PC-3 (cell line): Measurements from ENCODE around the gene PPP6C. TPM values are rescaled to one million over a fixed set of nuclear protein-coding genes. Genes with fewer than 3 reads are reported as not detected.
"Not testable (repeated sequence)": the region's sequence is repeated elsewhere in the genome, so short reads cannot be mapped to it uniquely, and the experiment has no call there.

Experiments used
- ATAC-seq: fragments of 200-7000 bp; cut with Tn5 transposase; 2 replicates; pipeline ENCODE4 v1.9.1; 2020; ENCODE audit warnings: mild to moderate bottlenecking, moderate library complexity
- BruUV-seq: library from RNA; stranded (reverse); fragments of 400-500 nt; replicated peaks from 2 replicates; lab custom pipeline; 2021; lab: Mats Ljungman, UMichigan
- CTCF ChIA-PET: fragments of 300-600 bp; sonication (Branson Sonifier 250); formaldehyde crosslinking; loops from one replicate; lab custom pipeline; 2022; ENCODE audit warnings: antibody characterized with exemption; lab: Charles Lee
- POLR2A ChIA-PET: fragments of 300-600 bp; sonication (Branson Sonifier 250); formaldehyde crosslinking; loops from one replicate; lab custom pipeline; 2022; ENCODE audit warnings: antibody characterized with exemption; ENCODE audit not compliant: unreplicated experiment; lab: Charles Lee
- DNase-seq: peaks from one replicate; pipeline ENCODE4 v3.0.0-alpha.2; 2015
- H2AFZ ChIP-seq: fragments of 300-600 bp; sonication (generic); 2 replicates; pipeline ENCODE4 v1.6.0; 2016; ENCODE audit warnings: antibody characterized with exemption, low read length
- H3F3A ChIP-seq: fragments of 300-600 bp; sonication (generic); one replicate; pipeline ENCODE4 v1.6.0; 2017; ENCODE audit warnings: antibody characterized with exemption, low read length, control low read depth, mild to moderate bottlenecking; ENCODE audit not compliant: unreplicated experiment
- H3K27ac ChIP-seq: fragments of 300-600 bp; sonication (generic); 2 replicates; pipeline ENCODE4 v1.5.1; 2016; ENCODE audit warnings: mild to moderate bottlenecking, low read length
- H3K27me3 ChIP-seq: fragments of 300-600 bp; sonication (generic); 2 replicates; pipeline ENCODE4 v1.6.1; 2016; ENCODE audit warnings: low read length, mixed read lengths
- H3K36me3 ChIP-seq: fragments of 300-600 bp; sonication (generic); 2 replicates; pipeline ENCODE4 v1.6.1; 2016; ENCODE audit warnings: low read depth, mixed run types, low read length, mixed read lengths
- H3K4me1 ChIP-seq: fragments of 300-600 bp; sonication (generic); 2 replicates; pipeline ENCODE4 v1.5.1; 2016; ENCODE audit warnings: low read length; ENCODE audit not compliant: insufficient read depth
- H3K4me2 ChIP-seq: fragments of 300-600 bp; sonication (generic); 2 replicates; pipeline ENCODE4 v1.6.0; 2016; ENCODE audit warnings: low read length
- H3K4me3 ChIP-seq: fragments of 300-600 bp; sonication (generic); 2 replicates; pipeline ENCODE4 v1.5.1; 2016; ENCODE audit warnings: mild to moderate bottlenecking, low read length, mixed read lengths
- H3K79me2 ChIP-seq: fragments of 300-600 bp; sonication (generic); 2 replicates; pipeline ENCODE4 v1.6.1; 2017; ENCODE audit warnings: low read length, mixed read lengths
- H3K9ac ChIP-seq: fragments of 300-600 bp; sonication (generic); 2 replicates; pipeline ENCODE4 v1.6.0; 2016; ENCODE audit warnings: mild to moderate bottlenecking, low read length
- H3K9me2 ChIP-seq: fragments of 300-600 bp; sonication (generic); replicated peaks from 2 replicates; pipeline ENCODE4 v1.6.1; 2016; ENCODE audit warnings: mixed run types, low read length, mixed read lengths
- H3K9me3 ChIP-seq: fragments of 300-600 bp; sonication (generic); 2 replicates; pipeline ENCODE4 v1.6.1; 2016; ENCODE audit warnings: low read length, mixed read lengths
- H4K20me1 ChIP-seq: fragments of 300-600 bp; sonication (generic); 2 replicates; pipeline ENCODE4 v1.6.1; 2016; ENCODE audit warnings: low read length, mixed read lengths
- CTCF ChIP-seq: fragments of 300-600 bp; sonication (generic); conservative IDR thresholded peaks from 2 replicates; pipeline ENCODE4 v1.5.1; 2017; ENCODE audit warnings: antibody characterized with exemption, low read depth, mild to moderate bottlenecking, low read length
- EZH2 ChIP-seq: fragments of 300-600 bp; sonication (generic); IDR thresholded peaks from one replicate; pipeline ENCODE4 v1.6.1; 2017; ENCODE audit warnings: antibody characterized with exemption, mild to moderate bottlenecking, low read length; ENCODE audit not compliant: unreplicated experiment
- EZH2phosphoT487 ChIP-seq: fragments of 300-600 bp; sonication (generic); IDR thresholded peaks from 2 replicates; pipeline ENCODE4 v1.6.1; 2018; ENCODE audit warnings: mild to moderate bottlenecking, antibody characterized with exemption, low read length, borderline replicate concordance
- intact Hi-C: fragments of 100-400 bp; cut with micrococcal nuclease; formaldehyde crosslinking; loops from 2 replicates; pipeline ENCODE4 v1.9.0; 2023
- total RNA-seq: library from RNA; depleted of rRNA; stranded (reverse); fragments of >200 nt; gene quantifications from 2 replicates; pipeline ENCODE4 v1.2.3, GENCODE V29; 2014

PPP6C gene
- total RNA-seq, 1 experiment from 2014 or later: 16.4 TPM

GRCh38 chr9:125169895-125170294 lies 19.7 kb downstream of the PPP6C start:
- ATAC-seq (no peak), DNase-seq (no peak)
- H3K27ac ChIP-seq: no peak overlapping the region
- BruUV-seq: no TSS peak
- H3K4me2 ChIP-seq: no peak overlapping the region
- TF ChIP-seq EZH2: no peak
- peaks cover 5% of the 10 kb centered on the region; the same call in 1 of the 2 replicates for H3K36me3 ChIP-seq
- H3K9me3 ChIP-seq: no peaks in the 10 kb centered on the region
- H3K9me2 ChIP-seq: no peaks in the 10 kb centered on the region
- POLR2A ChIA-PET: no interaction called here
- no peaks in the 10 kb centered on the region for H3K27me3 ChIP-seq
- no peak overlapping the region for H3K4me3 ChIP-seq
- no peaks in the 10 kb centered on the region for H3K4me1 ChIP-seq
- intact Hi-C loops: no loop called here
- no peaks in the 10 kb centered on the region for H3F3A ChIP-seq
- CTCF ChIA-PET: no interaction called here
- H4K20me1 ChIP-seq: no peaks in the 10 kb centered on the region
- peaks cover 21% of the 10 kb centered on the region for H3K79me2 ChIP-seq
- H3K9ac ChIP-seq: no peak overlapping the region
- no peak overlapping the region for H2AFZ ChIP-seq

GRCh38 chr9:125166762-125167161 lies 22.8 kb downstream of the PPP6C start:
- H2AFZ ChIP-seq: no peak overlapping the region
- intact Hi-C loops: no loop called here
- H3K4me3 ChIP-seq: no peak overlapping the region
- ChIA-PET POLR2A (no interaction called here), CTCF (no interaction called here)
- ATAC-seq: no peak
- no peaks in the 10 kb centered on the region for H3K9me2 ChIP-seq
- no peak overlapping the region for H3K4me2 ChIP-seq
- no peak overlapping the region for H3K9ac ChIP-seq
- peaks cover 5% of the 10 kb centered on the region; the same call in 1 of the 2 replicates for H3K36me3 ChIP-seq
- H3K79me2 ChIP-seq: 0 out of 2 replicates have a peak, but pooled peaks cover under 1% of the 10 kb centered on the region
- no TSS peak for BruUV-seq
- H3K27me3 ChIP-seq: no peaks in the 10 kb centered on the region
- no peaks in the 10 kb centered on the region for H4K20me1 ChIP-seq
- H3K27ac ChIP-seq: no peak overlapping the region
- no peaks in the 10 kb centered on the region for H3K9me3 ChIP-seq
- no peaks in the 10 kb centered on the region for H3K4me1 ChIP-seq
- DNase-seq: no peak
- H3F3A ChIP-seq: no peaks in the 10 kb centered on the region
- no peak for TF ChIP-seq EZH2
- TF ChIP-seq CTCF: no peak
- no peak for TF ChIP-seq EZH2phosphoT487

- ATAC-seq, BruUV-seq, POLR2A ChIA-PET: not testable (repeated sequence)
These were observed 26.7 kb downstream of the PPP6C start for GRCh38 chr9:125162891-125163290.

More at GRCh38 chr9:125162891-125163290, 26.7 kb downstream of the PPP6C start:
- H3K27ac ChIP-seq, H3K36me3 ChIP-seq, DNase-seq, H3F3A ChIP-seq, H3K79me2 ChIP-seq, H3K27me3 ChIP-seq, H3K9ac ChIP-seq, H3K9me2 ChIP-seq, CTCF ChIA-PET, H3K9me3 ChIP-seq, H3K4me2 ChIP-seq, intact Hi-C loops, H4K20me1 ChIP-seq, H3K4me1 ChIP-seq, H3K4me3 ChIP-seq, H2AFZ ChIP-seq: not testable (repeated sequence)
